OCI-LY7 (cell line): ENCODE measurements around the gene LY6G5C. TPM values are rescaled to one million over a fixed set of nuclear protein-coding genes. Genes with fewer than 3 reads are reported as not detected.

Experiments used
- BruUV-seq: library from RNA; stranded (reverse); fragments of 400-500 nt; replicated peaks from 2 replicates; lab custom pipeline; 2021; lab: Mats Ljungman, UMichigan
- CTCF ChIA-PET: fragments of 300-600 bp; sonication (Branson Sonifier 250); formaldehyde crosslinking; loops from one replicate; lab custom pipeline; 2022; ENCODE audit warnings: antibody characterized with exemption; ENCODE audit not compliant: unreplicated experiment; lab: Charles Lee
- POLR2A ChIA-PET: fragments of 300-600 bp; sonication (Branson Sonifier 250); formaldehyde crosslinking; loops from one replicate; lab custom pipeline; 2022; ENCODE audit warnings: antibody characterized with exemption; lab: Charles Lee
- DNase-seq: peaks from one replicate; pipeline ENCODE4 v3.0.0-alpha.2; 2015; ENCODE audit warnings: low spot score
- H2AFZ ChIP-seq: fragments of 200-600 bp; sonication (generic), shearing (Covaris generic); 2 replicates; pipeline ENCODE4 v1.6.1; 2014; ENCODE audit warnings: mild to moderate bottlenecking, antibody characterized with exemption, low read length, moderate library complexity
- H3K27ac ChIP-seq: fragments of 200-600 bp; sonication (generic); 2 replicates; pipeline ENCODE4 v1.5.1; 2014; ENCODE audit warnings: mixed run types, low read depth, mild to moderate bottlenecking, moderate library complexity, low read length, inconsistent platforms; ENCODE audit not compliant: poor library complexity, severe bottlenecking
- H3K36me3 ChIP-seq: fragments of 200-600 bp; sonication (generic); 2 replicates; pipeline ENCODE4 v1.6.1; 2014; ENCODE audit warnings: mild to moderate bottlenecking, antibody characterized with exemption, low read length, moderate library complexity, mixed read lengths; ENCODE audit not compliant: insufficient read depth
- H3K4me1 ChIP-seq: fragments of 200-600 bp; sonication (generic); 2 replicates; pipeline ENCODE4 v1.5.1; 2014; ENCODE audit warnings: mild to moderate bottlenecking, low read length; ENCODE audit not compliant: insufficient read depth, poor library complexity, severe bottlenecking
- H3K4me2 ChIP-seq: fragments of 200-600 bp; sonication (generic); 2 replicates; pipeline ENCODE4 v1.6.1; 2014; ENCODE audit warnings: mild to moderate bottlenecking, low read length
- H3K4me3 ChIP-seq: fragments of 200-600 bp; sonication (generic); 2 replicates; pipeline ENCODE4 v1.5.1; 2014; ENCODE audit warnings: mild to moderate bottlenecking, low read depth, low read length; ENCODE audit not compliant: poor library complexity, severe bottlenecking
- H3K79me2 ChIP-seq: fragments of 200-600 bp; sonication (generic); 2 replicates; pipeline ENCODE4 v1.6.1; 2016; ENCODE audit warnings: low read depth, mild to moderate bottlenecking, low read length, moderate library complexity, mixed read lengths; ENCODE audit not compliant: insufficient read depth
- H3K9me2 ChIP-seq: fragments of 200-600 bp; sonication (generic); 2 replicates; pipeline ENCODE4 v1.6.1; 2016; ENCODE audit warnings: mild to moderate bottlenecking, low read length, mixed read lengths; ENCODE audit not compliant: insufficient read depth
- H3K9me3 ChIP-seq: fragments of 200-600 bp; sonication (generic); 2 replicates; pipeline ENCODE4 v1.6.1; 2014; ENCODE audit warnings: mild to moderate bottlenecking, mixed run types, low read length, mixed read lengths
- H4K20me1 ChIP-seq: fragments of 200-600 bp; sonication (generic); 2 replicates; pipeline ENCODE4 v1.6.1; 2014; ENCODE audit warnings: mild to moderate bottlenecking, antibody characterized with exemption, low read length, moderate library complexity, mixed read lengths; ENCODE audit not compliant: insufficient read depth
- CTCF ChIP-seq: fragments of 200-600 bp; sonication (generic); conservative IDR thresholded peaks from 2 replicates; pipeline ENCODE4 v1.5.1; 2014; ENCODE audit warnings: mild to moderate bottlenecking, antibody characterized with exemption, low read length, moderate library complexity, mixed read lengths
- EZH2phosphoT487 ChIP-seq: fragments of 200-600 bp; sonication (generic); IDR thresholded peaks from 2 replicates; pipeline ENCODE4 v1.6.1; 2018; ENCODE audit warnings: low read depth, borderline replicate concordance, mild to moderate bottlenecking, mixed run types, antibody characterized with exemption, low read length, moderate library complexity, mixed read lengths
- intact Hi-C: fragments of 100-400 bp; cut with micrococcal nuclease; formaldehyde crosslinking; loops from one replicate; pipeline ENCODE4 v1.10.0; 2022; ENCODE audit not compliant: unreplicated experiment
- total RNA-seq, 2 experiments: library from RNA; depleted of rRNA in 1 of 2; stranded (reverse); fragments of >200 nt in 1 of 2; shearing (Covaris generic) in 1 of 2; gene quantifications; 2 replicates each; pipeline ENCODE4 v1.2.3, GENCODE V29; 2014 to 2022

LY6G5C gene
- total RNA-seq, 2 experiments from 2014 or later = 1.8 to 3.5 TPM

GRCh38 chr6:31658983-31659648 is 21.8 kb downstream of the LY6G5C start:
- Histone ChIP-seq H3K4me3 (peak overlapping the region; percentile 75), H3K9me3 (no peaks in the 10 kb centered on the region), H3K9me2 (no peaks in the 10 kb centered on the region), H4K20me1 (no peaks in the 10 kb centered on the region), H3K79me2 (peaks cover 26% of the 10 kb centered on the region), H2AFZ (no peak overlapping the region), H3K4me1 (peaks cover 55% of the 10 kb centered on the region), H3K27ac (no peak overlapping the region), H3K36me3 (peaks cover 33% of the 10 kb centered on the region), H3K4me2 (peak overlapping the region; percentile 97)
- intact Hi-C loops = no loop called here
- no TSS peak for BruUV-seq
- no peak for TF ChIP-seq EZH2phosphoT487
- no peak for TF ChIP-seq CTCF
- ChIA-PET CTCF (no interaction called here), POLR2A (no interaction called here)
- no peak for DNase-seq

- CTCF ChIA-PET = no interaction called here
- H3K79me2 ChIP-seq = peaks cover 23% of the 10 kb centered on the region
Measured at GRCh38 chr6:31658158-31658688, 22.6 kb downstream of the LY6G5C start.

More at GRCh38 chr6:31658158-31658688, 22.6 kb downstream of the LY6G5C start:
- POLR2A ChIA-PET = interaction anchor here (0.6 kb wide), 2 partner anchors 75 to 1191 kb away, joined by 3 to 4 read pairs; no protein-coding TSS in a partner anchor
- Histone ChIP-seq H3K4me3 (no peak overlapping the region), H3K4me2 (peak overlapping the region; percentile 97; the same call in 1 of the 2 replicates), H3K9me2 (no peaks in the 10 kb centered on the region), H3K27ac (no peak overlapping the region), H3K9me3 (no peaks in the 10 kb centered on the region), H2AFZ (no peak overlapping the region), H3K4me1 (peaks cover 53% of the 10 kb centered on the region), H4K20me1 (no peaks in the 10 kb centered on the region), H3K36me3 (peaks cover 24% of the 10 kb centered on the region)
- TF ChIP-seq EZH2phosphoT487 (no peak), CTCF (no peak)
- DNase-seq = no peak
- BruUV-seq = no TSS peak
- intact Hi-C loops = no loop called here
